ENCODE results near the gene GPBP1. TPM values are rescaled to one million over a fixed set of nuclear protein-coding genes. Genes with fewer than 3 reads are reported as not detected.

Gene GPBP1
- total and polyA plus RNA-seq, 9 of the 15 experiments (the other 6 are each of a cell fraction or from before 2014, with no cell fraction given) = 31.0 to 109 (median 68.4) TPM

- Histone ChIP-seq H3K9me1 (ENCODE audit: control insufficient read depth, insufficient read depth, low read length) (no peaks in the 10 kb centered on the region), H3K27ac (ENCODE audit: extremely low read depth, low read depth, low read length) (no peak overlapping the region), H3K9me3 (replicated peaks; ENCODE audit: control insufficient read depth, insufficient read depth, low read depth, low read length) (no peaks in the 10 kb centered on the region), H3K4me2 (ENCODE audit: insufficient read depth, low read length) (no peak overlapping the region), H3K9ac (ENCODE audit: insufficient read depth in 1 of 2, low read depth in 2 of 2, low read length in 2 of 2) (no peak overlapping the region), H3K27me3 (ENCODE audit: control insufficient read depth in 2 of 2, insufficient read depth in 2 of 2, low read length in 2 of 2) (no peaks in the 10 kb centered on the region), H3K4me1 (replicated peaks in 1 of 2; ENCODE audit: control insufficient read depth in 2 of 2, insufficient read depth in 2 of 2, low read length in 2 of 2) (no peaks in the 10 kb centered on the region), H3K36me3 (ENCODE audit: control insufficient read depth, insufficient read depth, low read length) (peaks cover 33% of the 10 kb centered on the region), H2AFZ (ENCODE audit: low read depth, low read length) (no peak overlapping the region), H3K79me2 (ENCODE audit: control insufficient read depth, insufficient read depth, low read length) (peaks cover 100% of the 10 kb centered on the region), H4K20me1 (replicated peaks; ENCODE audit: control insufficient read depth, insufficient read depth, low read length) (peaks cover 29% of the 10 kb centered on the region), H3K4me3 (no peak overlapping the region)
- FAIRE-seq (no peak), ATAC-seq (peak; percentile 54), DNase-seq (ENCODE audit: extremely low read depth in 1 of 4, low spot score in 3 of 4) (no peak)
- intact Hi-C loops (cut with micrococcal nuclease) = no loop called here
- POLR2A ChIA-PET = interaction anchor here (0.8 to 1.0 kb wide), 2 partner anchors 9 to 336 kb away, joined by 3 to 4 read pairs; no protein-coding TSS in a partner anchor
- no TSS peak for BruUV-seq (replicated peaks)
- TF ChIP-seq NKRF (IDR thresholded peaks at IDR 0.05; ENCODE audit: borderline replicate concordance) (no peak), ILK (tag; IDR thresholded peaks at IDR 0.05; ENCODE audit: borderline replicate concordance, low read depth) (no peak), ZZZ3 (IDR thresholded peaks at IDR 0.05) (no peak), ZNF561 (CRISPR knock-in tag; conservative IDR thresholded peaks at IDR 0.05) (no peak), ZNF518B (CRISPR knock-in tag; IDR thresholded peaks at IDR 0.05) (no peak), HDAC1 (IDR thresholded peaks at IDR 0.05) (no peak), CEBPB (tag; IDR thresholded peaks at IDR 0.05) (no peak), CAMTA2 (CRISPR knock-in tag; conservative IDR thresholded peaks at IDR 0.05) (no peak), SRF (CRISPR knock-in tag; IDR thresholded peaks at IDR 0.05) (no peak), ZNF764 (CRISPR knock-in tag; IDR thresholded peaks at IDR 0.05; ENCODE audit: low read depth) (no peak), MTA1 (IDR thresholded peaks at IDR 0.05; ENCODE audit: borderline replicate concordance) (no peak), KLF13 (tag; IDR thresholded peaks at IDR 0.05; ENCODE audit: borderline replicate concordance, low read depth) (no peak), CHCHD3 (CRISPR knock-in tag; IDR thresholded peaks at IDR 0.05) (no peak), FOS (IDR thresholded peaks at IDR 0.05; ENCODE audit: extremely low read depth, insufficient read length) (no peak), ATF7 (IDR thresholded peaks at IDR 0.05) (no peak), GMEB1 (CRISPR knock-in tag; IDR thresholded peaks at IDR 0.05) (no peak)
- in situ Hi-C loops (cut with MboI) = no loop called here
- CTCF ChIA-PET (ENCODE audit: low intra/inter-chr PET ratio) = no interaction called here
- 59% methylated on average over 5 of the region's 5 CpGs for WGBS (ENCODE audit: insufficient coverage, low coverage, missing lambda C conversion rate)
Measured at GRCh38 chr5:57211039-57211438, 37.2 kb downstream of the GPBP1 start.
